PC-3 (cell line): Measurements from ENCODE around the gene ENTPD2. TPM values are rescaled to one million over a fixed set of nuclear protein-coding genes. Genes with fewer than 3 reads are reported as not detected.
A peak's percentile ranks its signal among the peaks of the same experiment; 100 is the strongest.

Source experiments
- ATAC-seq: fragments of 200-7000 bp; cut with Tn5 transposase; 2 replicates; pipeline ENCODE4 v1.9.1; 2020; ENCODE audit warnings: mild to moderate bottlenecking, moderate library complexity
- BruUV-seq: library from RNA; stranded (reverse); fragments of 400-500 nt; replicated peaks from 2 replicates; lab custom pipeline; 2021; lab: Mats Ljungman, UMichigan
- CTCF ChIA-PET: fragments of 300-600 bp; sonication (Branson Sonifier 250); formaldehyde crosslinking; loops from one replicate; lab custom pipeline; 2022; ENCODE audit warnings: antibody characterized with exemption; lab: Charles Lee
- POLR2A ChIA-PET: fragments of 300-600 bp; sonication (Branson Sonifier 250); formaldehyde crosslinking; loops from one replicate; lab custom pipeline; 2022; ENCODE audit warnings: antibody characterized with exemption; ENCODE audit not compliant: unreplicated experiment; lab: Charles Lee
- DNase-seq: peaks from one replicate; pipeline ENCODE4 v3.0.0-alpha.2; 2015
- H2AFZ ChIP-seq: fragments of 300-600 bp; sonication (generic); 2 replicates; pipeline ENCODE4 v1.6.0; 2016; ENCODE audit warnings: antibody characterized with exemption, low read length
- H3F3A ChIP-seq: fragments of 300-600 bp; sonication (generic); one replicate; pipeline ENCODE4 v1.6.0; 2017; ENCODE audit warnings: antibody characterized with exemption, low read length, control low read depth, mild to moderate bottlenecking; ENCODE audit not compliant: unreplicated experiment
- H3K27ac ChIP-seq: fragments of 300-600 bp; sonication (generic); 2 replicates; pipeline ENCODE4 v1.5.1; 2016; ENCODE audit warnings: mild to moderate bottlenecking, low read length
- H3K27me3 ChIP-seq: fragments of 300-600 bp; sonication (generic); 2 replicates; pipeline ENCODE4 v1.6.1; 2016; ENCODE audit warnings: low read length, mixed read lengths
- H3K36me3 ChIP-seq: fragments of 300-600 bp; sonication (generic); 2 replicates; pipeline ENCODE4 v1.6.1; 2016; ENCODE audit warnings: low read depth, mixed run types, low read length, mixed read lengths
- H3K4me1 ChIP-seq: fragments of 300-600 bp; sonication (generic); 2 replicates; pipeline ENCODE4 v1.5.1; 2016; ENCODE audit warnings: low read length; ENCODE audit not compliant: insufficient read depth
- H3K4me2 ChIP-seq: fragments of 300-600 bp; sonication (generic); 2 replicates; pipeline ENCODE4 v1.6.0; 2016; ENCODE audit warnings: low read length
- H3K4me3 ChIP-seq: fragments of 300-600 bp; sonication (generic); 2 replicates; pipeline ENCODE4 v1.5.1; 2016; ENCODE audit warnings: mild to moderate bottlenecking, low read length, mixed read lengths
- H3K79me2 ChIP-seq: fragments of 300-600 bp; sonication (generic); 2 replicates; pipeline ENCODE4 v1.6.1; 2017; ENCODE audit warnings: low read length, mixed read lengths
- H3K9ac ChIP-seq: fragments of 300-600 bp; sonication (generic); 2 replicates; pipeline ENCODE4 v1.6.0; 2016; ENCODE audit warnings: mild to moderate bottlenecking, low read length
- H3K9me2 ChIP-seq: fragments of 300-600 bp; sonication (generic); replicated peaks from 2 replicates; pipeline ENCODE4 v1.6.1; 2016; ENCODE audit warnings: mixed run types, low read length, mixed read lengths
- H3K9me3 ChIP-seq: fragments of 300-600 bp; sonication (generic); 2 replicates; pipeline ENCODE4 v1.6.1; 2016; ENCODE audit warnings: low read length, mixed read lengths
- H4K20me1 ChIP-seq: fragments of 300-600 bp; sonication (generic); 2 replicates; pipeline ENCODE4 v1.6.1; 2016; ENCODE audit warnings: low read length, mixed read lengths
- CTCF ChIP-seq: fragments of 300-600 bp; sonication (generic); conservative IDR thresholded peaks from 2 replicates; pipeline ENCODE4 v1.5.1; 2017; ENCODE audit warnings: antibody characterized with exemption, low read depth, mild to moderate bottlenecking, low read length
- EZH2 ChIP-seq: fragments of 300-600 bp; sonication (generic); IDR thresholded peaks from one replicate; pipeline ENCODE4 v1.6.1; 2017; ENCODE audit warnings: antibody characterized with exemption, mild to moderate bottlenecking, low read length; ENCODE audit not compliant: unreplicated experiment
- EZH2phosphoT487 ChIP-seq: fragments of 300-600 bp; sonication (generic); IDR thresholded peaks from 2 replicates; pipeline ENCODE4 v1.6.1; 2018; ENCODE audit warnings: mild to moderate bottlenecking, antibody characterized with exemption, low read length, borderline replicate concordance
- intact Hi-C: fragments of 100-400 bp; cut with micrococcal nuclease; formaldehyde crosslinking; loops from 2 replicates; pipeline ENCODE4 v1.9.0; 2023
- total RNA-seq: library from RNA; depleted of rRNA; stranded (reverse); fragments of >200 nt; gene quantifications from 2 replicates; pipeline ENCODE4 v1.2.3, GENCODE V29; 2014

The ENTPD2 gene
- total RNA-seq, 1 experiment from 2014 or later: 1.3 TPM

DNA sequence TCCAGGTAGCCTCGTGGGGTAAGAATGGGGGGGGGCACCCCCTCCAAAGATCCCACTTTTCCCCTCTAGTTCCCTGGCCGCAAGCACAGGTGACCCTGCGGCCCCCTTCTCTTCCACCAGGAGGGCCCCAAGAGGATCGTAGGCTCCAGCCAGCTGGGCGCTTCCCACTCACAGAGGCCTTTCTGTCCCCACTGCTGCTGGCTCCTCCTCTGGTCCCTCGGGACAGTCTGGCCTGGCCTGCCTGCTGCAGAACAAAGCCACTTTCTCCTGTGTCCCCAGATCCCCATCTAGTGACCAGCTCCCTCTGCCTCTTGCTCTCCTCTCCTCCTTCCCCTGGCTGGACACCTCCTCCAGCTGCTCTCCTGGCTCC, 17.0 kb upstream of the ENTPD2 start:
- DNase-seq (no peak), ATAC-seq (peak; percentile 21)
- BruUV-seq: no TSS peak
- H3K4me2 ChIP-seq: peak overlapping the region; percentile 80
- ChIA-PET POLR2A (no interaction called here), CTCF (interaction anchor here (0.5 to 1.2 kb wide), 6 partner anchors 12 to 520 kb away, joined by 3 to 12 read pairs (median 4); partner anchors contain the start of genes NPDC1 and ZMYND19)
- H3K27me3 ChIP-seq: no peaks in the 10 kb centered on the region
- H4K20me1 ChIP-seq: peaks cover 13% of the 10 kb centered on the region; the same call in 1 of the 2 replicates
- TF ChIP-seq EZH2phosphoT487 (no peak), EZH2 (no peak), CTCF (no peak)
- peak overlapping the region; percentile 84; the same call in 1 of the 2 replicates for H3K4me3 ChIP-seq
- H3K9ac ChIP-seq: peak overlapping the region; percentile 37
- H3K27ac ChIP-seq: no peak overlapping the region
- intact Hi-C loops: loop anchor here (1.0 kb wide), 1 partner anchor 15 kb away; the partner anchor contains the start of gene MAN1B1
- H2AFZ ChIP-seq: peak overlapping the region; percentile 69
- peaks cover 2% of the 10 kb centered on the region for H3F3A ChIP-seq
- H3K9me2 ChIP-seq: no peaks in the 10 kb centered on the region
- H3K79me2 ChIP-seq: peaks cover 30% of the 10 kb centered on the region
- H3K4me1 ChIP-seq: peaks cover 20% of the 10 kb centered on the region
- no peaks in the 10 kb centered on the region for H3K9me3 ChIP-seq
- H3K36me3 ChIP-seq: no peaks in the 10 kb centered on the region

- ATAC-seq (peak; percentile 82), DNase-seq (peak; percentile 88)
- no peaks in the 10 kb centered on the region for H3K9me3 ChIP-seq
- no peaks in the 10 kb centered on the region for H3K27me3 ChIP-seq
- H3K27ac ChIP-seq: no peak within 1 kb of the TSS
- H3K36me3 ChIP-seq: no peaks in the 10 kb centered on the region
- peaks cover 13% of the 10 kb centered on the region; the same call in 1 of the 2 replicates for H4K20me1 ChIP-seq
- H3K4me1 ChIP-seq: peaks cover 20% of the 10 kb centered on the region
- peak within 1 kb of the TSS; percentile 95 for H3K4me2 ChIP-seq
- peak within 1 kb of the TSS; percentile 69 for H2AFZ ChIP-seq
- TF ChIP-seq EZH2 (no peak), CTCF (no peak), EZH2phosphoT487 (no peak)
- H3K9ac ChIP-seq: peak within 1 kb of the TSS; percentile 47
- POLR2A ChIA-PET: interaction anchor here (0.7 kb wide), 1 partner anchor 121 kb away, joined by 10 read pairs; no protein-coding TSS in a partner anchor
- H3K79me2 ChIP-seq: peaks cover 30% of the 10 kb centered on the region
- CTCF ChIA-PET: interaction anchor here (0.5 to 1.2 kb wide), 5 partner anchors 21 to 520 kb away, joined by 3 to 12 read pairs (median 4); partner anchors contain the start of genes NPDC1 and ZMYND19
- BruUV-seq: no TSS peak
- H3K9me2 ChIP-seq: no peaks in the 10 kb centered on the region
- peak within 1 kb of the TSS; percentile 84 for H3K4me3 ChIP-seq
- intact Hi-C loops: loop anchor here (1.0 kb wide), 1 partner anchor 16 kb away; the partner anchor contains the start of gene MAN1B1
- H3F3A ChIP-seq: peaks cover 2% of the 10 kb centered on the region
Observed at GRCh38 chr9:137070201-137070905, 16.5 kb upstream of the ENTPD2 start, which contains the start of gene SAPCD2. Gene SAPCD2, minus strand, starts transcription at chr9:137070557. Its CDS starts 97 bp downstream, at chr9:137070460.
